Heart left ventricle (tissue), 16 donors: ENCODE results near the gene OCEL1. TPM values are rescaled to one million over a fixed set of nuclear protein-coding genes. Genes with fewer than 3 reads are reported as not detected.
"Not testable (repeated sequence)": the region's sequence is repeated elsewhere in the genome, so short reads cannot be mapped to it uniquely, and the experiment has no call there.

ENCODE experiments used
- ATAC-seq, 4 donors: fragments of 200-7000 bp; cut with Tn5 transposase; one replicate each; pipeline ENCODE4 v1.9.1; 2020 to 2022; ENCODE audit warnings: moderate library complexity in 4 of 4, mild to moderate bottlenecking in 3 of 4, moderate number of reproducible peaks in 1 of 4
- DNase-seq, 5 donors: peaks; one replicate each; pipeline ENCODE4 v3.0.0-alpha.2; 2020
- H3K27ac ChIP-seq, 12 donors: fragments of 200-600 bp; sonication (generic) in 4 of 12; one replicate each; pipeline versions ENCODE4 v1.5.0 to v1.8.0; 2016 to 2022; ENCODE audit warnings: mild to moderate bottlenecking in 2 of 12
- H3K27me3 ChIP-seq, 9 donors: fragments of 200-600 bp; sonication (generic) in 2 of 9; one replicate each; pipeline versions ENCODE4 v1.5.1 to v1.8.0; 2016 to 2022; ENCODE audit warnings: mild to moderate bottlenecking in 3 of 9
- H3K36me3 ChIP-seq, 9 donors: fragments of 200-600 bp; sonication (generic) in 2 of 9; one replicate each; pipeline versions ENCODE4 v1.5.0 to v1.8.0; 2018 to 2022; ENCODE audit warnings: mild to moderate bottlenecking in 2 of 9
- H3K4me1 ChIP-seq, 12 donors: fragments of 200-600 bp; sonication (generic) in 4 of 12; one replicate each; pipeline versions ENCODE4 v1.5.0 to v1.8.0; 2016 to 2022; ENCODE audit warnings: mild to moderate bottlenecking in 3 of 12
- H3K4me3 ChIP-seq, 12 donors: fragments of 200-600 bp; sonication (generic) in 4 of 12; one replicate each; pipeline versions ENCODE4 v1.5.0 to v1.8.0; 2017 to 2022; ENCODE audit warnings: mild to moderate bottlenecking in 9 of 12, moderate library complexity in 4 of 12
- H3K9me3 ChIP-seq, 12 donors: fragments of 200-600 bp; sonication (generic) in 4 of 12; one replicate each; pipeline versions ENCODE4 v1.5.0 to v1.8.0; 2016 to 2022; ENCODE audit warnings: mild to moderate bottlenecking in 1 of 12
- CTCF ChIP-seq, 12 donors: fragments of 200-600 bp; sonication (generic) in 4 of 12; IDR thresholded peaks; one replicate each; pipeline versions ENCODE4 v1.5.0 to v1.8.0; 2018 to 2022; ENCODE audit warnings: antibody characterized with exemption in 12 of 12, mild to moderate bottlenecking in 5 of 12
- POLR2A ChIP-seq, 2 donors: fragments of 450-650 bp; IDR thresholded peaks; one replicate each; pipeline ENCODE4 v1.6.1; 2017; ENCODE audit warnings: antibody characterized with exemption in 2 of 2, mild to moderate bottlenecking in 2 of 2, moderate library complexity in 2 of 2
- WGBS, 4 donors: extraction: QIAGEN DNeasy Blood & Tissue Kit in 2 of 4; methylation state at CpG; one replicate each; pipeline versions ENCODE4 v1.1.5 to v1.1.7; 2013 to 2018; 5-methylcytosine and 5-hydroxymethylcytosine counted together
- intact Hi-C, 10 donors: fragments of 100-400 bp; cut with DNase I; formaldehyde crosslinking; loops; one replicate each; pipeline versions ENCODE4 v1.11.1 to v1.14.2; 2022
- polyA plus RNA-seq, 2 donors: library from polyadenylated mRNA; stranded (reverse); fragments of 200-250 nt; gene quantifications; one replicate each; pipeline ENCODE4 v1.2.3, GENCODE V29; 2013
- total RNA-seq, 9 donors: library from RNA; depleted of rRNA in 2 of 9; stranded (reverse); fragments of >200 nt in 2 of 9; fragmentation: NEBNext Ultra II Directional in 3 of 9; extraction: Animal tissue kit (Norgen Biotek cat#: 25700) in 3 of 9; gene quantifications; one replicate each; pipeline versions ENCODE4 v1.1.0 to v1.2.4, GENCODE V29; 2016 to 2023
- donor health status: ischemic (EF 13 %, LVEDD 7.1; RV severe dilation, severe dysfunction).
- donor health status: healthy with polysubstance abuse.
- donor health status: DM: no; HTN: yes; CAD: no.
- donor health status: DM: no; HTN: no; CAD: no.
- donor health status: ischemic (EF 25% LVEDD 6.9; RV normal size, moderate dysfunction).
- donor health status: ischemic (EF 25% LVEDD 5.7; RV mildly dilated, moderate dysfunction).
- donor health status: healthy.
- donor health status: DM: yes; HTN: yes; CAD: no.
- donor health status: ischemic (EF 35%, LVEDD 5.7; RV mildly dilated, moderate dysfunction).
- donor health status: nonischemic (EF 11% LVEDD 7.7; RV severe dilation, severe dysfunction).
- donor health status: DM: yes; HTN: yes; CAD: no.
- donor health status: PGD.
- donor health status: ischemic (EF 29% LVEDD 5.4; RV normal size, mild dysfunction).
- donor health status: nonischemic (EF 23%, LVEDD 6.1; RV moderate dilation, normal function).

OCEL1 gene
- total and polyA plus RNA-seq, 11 donors = 8.7 to 35.2 (median 16.8) TPM

GRCh38 chr19:17183271-17183761 lies 42.7 kb upstream of the OCEL1 start:
- DNase-seq (no peak), ATAC-seq (peak in 2 of 4 donors; percentile 25 to 31)
- Histone ChIP-seq H3K27ac (peak overlapping the region in 1 of 12 donors; percentile 82), H3K4me1 (peaks cover 0 to 21% (median 0%) of the 10 kb centered on the region in 12 donors), H3K9me3 (no peaks in the 10 kb centered on the region), H3K27me3 (no peaks in the 10 kb centered on the region), H3K36me3 (peaks cover 0 to 98% (median 82%) of the 10 kb centered on the region in 9 donors), H3K4me3 (peak overlapping the region in 1 of 12 donors; percentile 15)
- WGBS, 4 donors = 86 to 94% (median 91%) methylated on average over 13 to 14 of the region's 14 CpGs
- TF ChIP-seq POLR2A (IDR thresholded peaks at IDR 0.05) (no peak), CTCF (IDR thresholded peaks at IDR 0.05) (no peak)
- intact Hi-C loops = no loop called here

- peaks cover 0 to 98% (median 82%) of the 10 kb centered on the region in 9 donors for H3K36me3 ChIP-seq
- H3K4me1 ChIP-seq = peaks cover 0 to 21% (median 0%) of the 10 kb centered on the region in 12 donors
- TF ChIP-seq CTCF (IDR thresholded peaks at IDR 0.05) = no peak
- no peak for TF ChIP-seq POLR2A (IDR thresholded peaks at IDR 0.05)
- DNase-seq = no peak
- 79 to 88% (median 85%) methylated on average over 11 of the region's 11 CpGs for WGBS, 4 donors
- no peaks in the 10 kb centered on the region for H3K27me3 ChIP-seq
- H3K27ac ChIP-seq = peak overlapping the region in 1 of 12 donors; percentile 82
- no peaks in the 10 kb centered on the region for H3K9me3 ChIP-seq
- H3K4me3 ChIP-seq = peak overlapping the region in 1 of 12 donors; percentile 15
- intact Hi-C loops = no loop called here
- peak in 1 of 4 donors; percentile 21 for ATAC-seq
These were observed 42.1 kb upstream of the OCEL1 start for GRCh38 chr19:17183858-17184321.

- Histone ChIP-seq H3K36me3 (peaks cover 0 to 99% (median 85%) of the 10 kb centered on the region in 9 donors), H3K4me1 (peaks cover 0 to 21% (median 0%) of the 10 kb centered on the region in 12 donors), H3K27ac (peak overlapping the region in 1 of 12 donors; percentile 82), H3K27me3 (no peaks in the 10 kb centered on the region), H3K9me3 (no peaks in the 10 kb centered on the region), H3K4me3 (peak overlapping the region in 1 of 12 donors; percentile 15)
- ATAC-seq (peak in 1 of 4 donors; percentile 34), DNase-seq (no peak)
- no peak for TF ChIP-seq CTCF (IDR thresholded peaks at IDR 0.05)
- no peak for TF ChIP-seq POLR2A (IDR thresholded peaks at IDR 0.05)
- 90 to 93% (median 92%) methylated on average over 4 to 12 of the region's 12 CpGs for WGBS, 4 donors
- intact Hi-C loops = no loop called here
These were observed 41.6 kb upstream of the OCEL1 start for GRCh38 chr19:17184371-17184841.

GRCh38 chr19:17185590-17185989 lies 40.4 kb upstream of the OCEL1 start:
- no peak overlapping the region for H3K4me3 ChIP-seq
- intact Hi-C loops = no loop called here
- H3K36me3 ChIP-seq = peaks cover 0 to 100% (median 95%) of the 10 kb centered on the region in 9 donors
- peaks cover 0 to 21% (median 0%) of the 10 kb centered on the region in 12 donors for H3K4me1 ChIP-seq
- TF ChIP-seq POLR2A (IDR thresholded peaks at IDR 0.05) = no peak
- no peak for TF ChIP-seq CTCF (IDR thresholded peaks at IDR 0.05)
- H3K27me3 ChIP-seq = no peaks in the 10 kb centered on the region
- ATAC-seq = no peak
- no peak for DNase-seq
- no peaks in the 10 kb centered on the region for H3K9me3 ChIP-seq
- H3K27ac ChIP-seq = no peak overlapping the region
- WGBS, 4 donors = 87 to 92% (median 89%) methylated on average over 7 to 8 of the region's 8 CpGs

- DNase-seq, H3K27me3 ChIP-seq, H3K4me1 ChIP-seq, H3K27ac ChIP-seq, H3K4me3 ChIP-seq, intact Hi-C loops, ATAC-seq, H3K9me3 ChIP-seq: not testable (repeated sequence)
- H3K36me3 ChIP-seq = peaks cover 0 to 98% (median 93%) of the 10 kb centered on the region in 9 donors
- 77 to 92% (median 84%) methylated on average over 6 of the region's 6 CpGs for WGBS, 4 donors
These were observed 34.3 kb upstream of the OCEL1 start for GRCh38 chr19:17191736-17192135.
